ENCODE results near the gene EEFSEC.

Gene EEFSEC

DNA sequence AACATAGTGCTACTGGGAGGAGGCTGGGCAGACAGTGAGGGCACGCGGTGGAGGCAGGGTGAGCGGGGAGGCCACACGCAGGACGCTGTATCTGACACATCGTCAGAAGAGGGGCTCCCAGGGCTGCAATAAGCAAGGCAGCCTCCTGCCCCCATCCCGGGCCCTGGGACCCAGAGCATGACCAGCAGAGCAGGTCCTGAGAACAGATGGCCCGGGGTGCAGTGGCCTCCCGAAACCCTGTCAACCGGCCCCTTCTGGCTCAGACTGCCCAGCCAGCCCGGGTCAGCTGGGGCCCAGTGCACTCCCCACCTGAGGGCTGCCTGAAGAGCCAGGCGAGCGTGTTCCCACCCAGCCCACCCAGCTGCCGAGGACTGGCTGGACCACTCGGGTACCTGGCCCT, 276.0 kb downstream of the EEFSEC start:
- no peaks in the 10 kb centered on the region for H3K36me3 Mint-ChIP-seq (ENCODE audit: low read depth)
- H3K27ac Mint-ChIP-seq, result no peak overlapping the region
- peaks cover 79% of the 10 kb centered on the region for H3K27me3 Mint-ChIP-seq (ENCODE audit: low read depth)
- H3K9me3 Mint-ChIP-seq, result no peaks in the 10 kb centered on the region
- peaks cover 32% of the 10 kb centered on the region for H3K4me1 Mint-ChIP-seq
- H3K4me3 Mint-ChIP-seq, result no peak overlapping the region
- TF ChIP-seq, protein P1, sequence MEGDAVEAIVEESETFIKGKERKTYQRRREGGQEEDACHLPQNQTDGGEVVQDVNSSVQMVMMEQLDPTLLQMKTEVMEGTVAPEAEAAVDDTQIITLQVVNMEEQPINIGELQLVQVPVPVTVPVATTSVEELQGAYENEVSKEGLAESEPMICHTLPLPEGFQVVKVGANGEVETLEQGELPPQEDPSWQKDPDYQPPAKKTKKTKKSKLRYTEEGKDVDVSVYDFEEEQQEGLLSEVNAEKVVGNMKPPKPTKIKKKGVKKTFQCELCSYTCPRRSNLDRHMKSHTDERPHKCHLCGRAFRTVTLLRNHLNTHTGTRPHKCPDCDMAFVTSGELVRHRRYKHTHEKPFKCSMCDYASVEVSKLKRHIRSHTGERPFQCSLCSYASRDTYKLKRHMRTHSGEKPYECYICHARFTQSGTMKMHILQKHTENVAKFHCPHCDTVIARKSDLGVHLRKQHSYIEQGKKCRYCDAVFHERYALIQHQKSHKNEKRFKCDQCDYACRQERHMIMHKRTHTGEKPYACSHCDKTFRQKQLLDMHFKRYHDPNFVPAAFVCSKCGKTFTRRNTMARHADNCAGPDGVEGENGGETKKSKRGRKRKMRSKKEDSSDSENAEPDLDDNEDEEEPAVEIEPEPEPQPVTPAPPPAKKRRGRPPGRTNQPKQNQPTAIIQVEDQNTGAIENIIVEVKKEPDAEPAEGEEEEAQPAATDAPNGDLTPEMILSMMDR (IDR thresholded peaks at IDR 0.05; ENCODE audit: unreplicated experiment in 3 of 3), result no peak

- no peak overlapping the region for H3K27ac Mint-ChIP-seq
- H3K4me1 Mint-ChIP-seq, result peaks cover 27% of the 10 kb centered on the region
- H3K27me3 Mint-ChIP-seq (ENCODE audit: low read depth), result peaks cover 78% of the 10 kb centered on the region
- H3K36me3 Mint-ChIP-seq (ENCODE audit: low read depth), result no peaks in the 10 kb centered on the region
- H3K4me3 Mint-ChIP-seq, result peak overlapping the region in 2 of 3 experiments; percentile 15 to 32
- TF ChIP-seq, protein P1 (IDR thresholded peaks at IDR 0.05; ENCODE audit: unreplicated experiment in 3 of 3), result no peak
- H3K9me3 Mint-ChIP-seq, result no peaks in the 10 kb centered on the region
These were observed 276.5 kb downstream of the EEFSEC start for GRCh38 chr3:128429751-128430150.

GRCh38 chr3:128430301-128430700, 277.0 kb downstream of the EEFSEC start:
- Mint-ChIP-seq H3K4me1 (peaks cover 21% of the 10 kb centered on the region), H3K27ac (peak overlapping the region in 1 of 3 experiments; percentile 21), H3K4me3 (peak overlapping the region in 2 of 3 experiments; percentile 43 to 52), H3K9me3 (no peaks in the 10 kb centered on the region), H3K36me3 (ENCODE audit: low read depth) (no peaks in the 10 kb centered on the region), H3K27me3 (ENCODE audit: low read depth) (peaks cover 77% of the 10 kb centered on the region)
- TF ChIP-seq, protein P1 (IDR thresholded peaks at IDR 0.05; ENCODE audit: unreplicated experiment in 3 of 3), result no peak

DNA sequence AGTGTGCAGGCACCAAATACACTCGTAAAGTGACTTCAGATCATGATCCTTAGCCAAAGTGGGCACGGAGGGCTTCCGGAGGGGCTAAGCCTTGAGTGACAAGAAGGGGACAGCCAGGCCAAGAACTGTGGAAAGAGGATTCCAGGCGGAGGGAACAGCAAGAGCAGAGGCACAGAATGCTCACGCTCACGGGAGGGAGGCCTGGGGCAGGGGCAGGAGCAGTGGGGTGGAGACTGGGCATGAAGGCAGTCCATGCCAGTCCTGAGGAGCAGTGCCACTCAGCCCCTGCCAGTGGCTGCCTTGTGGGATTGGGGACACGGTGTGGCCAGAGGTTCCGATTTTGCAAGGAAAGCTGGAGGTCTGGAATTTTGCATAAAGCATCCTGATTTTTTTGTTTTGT, 277.4 kb downstream of the EEFSEC start:
- Mint-ChIP-seq H3K27me3 (ENCODE audit: low read depth) (peaks cover 74% of the 10 kb centered on the region), H3K27ac (peak overlapping the region in 1 of 3 experiments; percentile 21), H3K9me3 (no peaks in the 10 kb centered on the region), H3K4me1 (peaks cover 21% of the 10 kb centered on the region), H3K36me3 (ENCODE audit: low read depth) (no peaks in the 10 kb centered on the region), H3K4me3 (peak overlapping the region; percentile 43 to 55 (median 52))
- TF ChIP-seq, protein P1 (IDR thresholded peaks at IDR 0.05; ENCODE audit: unreplicated experiment in 3 of 3), result no peak

DNA sequence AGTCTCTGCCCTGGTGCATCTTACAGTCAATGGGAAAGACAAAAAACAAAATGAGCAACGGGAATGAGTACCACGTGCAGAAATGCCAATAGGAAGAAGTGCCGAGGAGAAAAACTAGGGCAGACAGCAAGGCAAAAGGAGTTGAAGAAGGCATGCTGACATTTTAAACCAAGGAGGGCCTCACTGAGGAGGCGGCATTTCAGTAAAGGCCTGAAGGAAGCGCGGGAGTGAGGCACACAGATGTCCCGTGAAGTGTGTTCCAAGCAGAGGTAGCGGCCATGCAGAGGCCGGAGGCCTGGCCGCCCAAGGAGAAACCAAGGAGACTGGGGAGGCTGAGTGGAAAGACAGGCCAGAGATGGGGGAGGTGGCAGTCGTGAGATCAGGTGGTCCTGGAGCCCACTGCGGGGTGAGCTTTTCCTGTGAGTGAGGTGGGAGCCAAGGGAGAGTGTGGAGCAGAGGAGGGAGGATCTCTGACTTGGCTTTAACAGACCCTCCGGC, 278.6 kb downstream of the EEFSEC start:
- H3K27me3 Mint-ChIP-seq (ENCODE audit: low read depth), result peaks cover 81% of the 10 kb centered on the region
- H3K9me3 Mint-ChIP-seq, result no peaks in the 10 kb centered on the region
- TF ChIP-seq, protein P1 (IDR thresholded peaks at IDR 0.05; ENCODE audit: unreplicated experiment in 3 of 3), result no peak
- peaks cover 21% of the 10 kb centered on the region for H3K4me1 Mint-ChIP-seq
- peak overlapping the region; percentile 66 to 83 (median 76) for H3K4me3 Mint-ChIP-seq
- H3K36me3 Mint-ChIP-seq (ENCODE audit: low read depth), result no peaks in the 10 kb centered on the region
- peak overlapping the region; percentile 42 to 92 (median 70) for H3K27ac Mint-ChIP-seq

DNA sequence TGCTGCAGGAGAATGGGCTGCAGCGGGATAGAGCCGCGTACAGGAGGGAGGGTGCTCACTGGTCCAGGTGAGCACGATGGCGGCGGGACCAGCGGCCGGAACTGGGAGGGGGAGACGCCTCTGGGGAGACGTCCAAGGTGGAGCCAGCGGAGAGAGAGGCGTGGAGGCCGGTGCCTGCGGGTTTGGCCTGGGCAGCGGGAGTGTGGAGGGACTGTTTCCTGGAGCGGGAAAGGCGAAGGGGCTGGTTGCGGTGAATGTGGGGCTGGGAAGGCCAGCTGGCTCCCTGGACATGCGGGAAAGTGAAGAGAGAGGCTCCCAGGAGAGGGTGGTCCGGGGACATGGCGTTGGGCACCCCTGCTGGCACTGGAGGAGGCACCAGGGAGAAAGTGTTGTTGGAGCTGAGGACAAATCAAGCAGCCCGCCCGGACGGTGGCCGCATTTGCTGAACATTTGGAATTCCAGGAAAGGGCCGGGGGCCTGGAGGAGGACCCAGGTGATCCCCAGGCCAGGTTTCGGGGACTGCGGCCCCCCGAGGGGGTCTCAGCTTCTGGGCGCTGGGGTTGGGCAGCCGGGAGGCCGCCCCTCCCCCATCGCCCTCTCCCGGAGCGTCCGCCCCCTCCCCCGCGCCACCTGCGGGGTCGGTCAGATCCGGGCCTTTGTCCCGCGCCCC, 279.2 kb downstream of the EEFSEC start:
- TF ChIP-seq, protein P1 (IDR thresholded peaks at IDR 0.05; ENCODE audit: unreplicated experiment in 3 of 3), result no peak
- H3K27ac Mint-ChIP-seq, result peak overlapping the region; percentile 42 to 92 (median 70)
- H3K9me3 Mint-ChIP-seq, result no peaks in the 10 kb centered on the region
- no peaks in the 10 kb centered on the region for H3K36me3 Mint-ChIP-seq (ENCODE audit: low read depth)
- H3K4me1 Mint-ChIP-seq, result peaks cover 21% of the 10 kb centered on the region
- peak overlapping the region; percentile 66 to 83 (median 76) for H3K4me3 Mint-ChIP-seq
- H3K27me3 Mint-ChIP-seq (ENCODE audit: low read depth), result peaks cover 79% of the 10 kb centered on the region

Measured in nephron (organoid).